SK-N-MC (cell line): ENCODE measurements around the gene CDX2.

ENCODE experiments used
- DNase-seq: peaks from one replicate; pipeline ENCODE4 v3.0.0-alpha.2; 2011; ENCODE audit warnings: low read depth, low spot score
- H3K27ac ChIP-seq: fragments of 200-600 bp; sonication (generic); 2 replicates; pipeline ENCODE4 v1.5.1; 2016; ENCODE audit warnings: mixed run types
- H3K36me3 ChIP-seq: fragments of 200-600 bp; sonication (generic); 2 replicates; pipeline ENCODE4 v1.6.1; 2017; ENCODE audit warnings: antibody characterized with exemption, low read length, mixed read lengths; ENCODE audit not compliant: insufficient read depth
- H3K4me3 ChIP-seq: fragments of 200-600 bp; sonication (generic); 2 replicates; pipeline ENCODE4 v1.5.1; 2016
- H3K9ac ChIP-seq: fragments of 200-600 bp; sonication (generic); 2 replicates; pipeline ENCODE4 v1.8.0; 2017; ENCODE audit warnings: mixed run types, mixed read lengths; ENCODE audit not compliant: insufficient read length
- H3K9me3 ChIP-seq: fragments of 200-600 bp; sonication (generic); 2 replicates; pipeline ENCODE4 v1.6.1; 2017; ENCODE audit warnings: low read depth, mild to moderate bottlenecking, antibody characterized with exemption, low read length, moderate library complexity, mixed read lengths
- EZH2 ChIP-seq: fragments of 200-600 bp; sonication (generic); IDR thresholded peaks from one replicate; pipeline ENCODE4 v1.6.1; 2017; ENCODE audit warnings: antibody characterized with exemption
- FOXP2 ChIP-seq: optimal IDR thresholded peaks from 2 replicates; pipeline ENCODE3; 2011; ENCODE audit warnings: mild to moderate bottlenecking, moderate library complexity; ENCODE audit not compliant: insufficient read depth; ENCODE audit errors: extremely low read length, control extremely low read depth
- POLR2AphosphoS5 ChIP-seq: IDR thresholded peaks from 2 replicates; pipeline ENCODE4 v1.6.1; 2012; ENCODE audit warnings: mild to moderate bottlenecking, low read depth, low read length, borderline replicate concordance

The CDX2 gene

GRCh38 chr13:27981006-27981708, 12.0 kb upstream of the CDX2 start:
- DNase-seq: no peak
- H3K36me3 ChIP-seq: no peaks in the 10 kb centered on the region
- TF ChIP-seq EZH2 (peak; percentile 5), POLR2AphosphoS5 (no peak), FOXP2 (no peak)
- no peaks in the 10 kb centered on the region for H3K9me3 ChIP-seq
- H3K27ac ChIP-seq: no peak overlapping the region
- no peak overlapping the region for H3K4me3 ChIP-seq
- no peak overlapping the region for H3K9ac ChIP-seq

GRCh38 chr13:27980280-27980998, 11.3 kb upstream of the CDX2 start:
- Histone ChIP-seq H3K36me3 (no peaks in the 10 kb centered on the region), H3K4me3 (no peak overlapping the region), H3K27ac (no peak overlapping the region), H3K9me3 (no peaks in the 10 kb centered on the region), H3K9ac (no peak overlapping the region)
- no peak for DNase-seq
- TF ChIP-seq FOXP2 (no peak), EZH2 (peak; percentile 80), POLR2AphosphoS5 (no peak)

- TF ChIP-seq EZH2: no peak
- no peak for TF ChIP-seq POLR2AphosphoS5
- TF ChIP-seq FOXP2: no peak
- DNase-seq: no peak
- no peak overlapping the region for H3K27ac ChIP-seq
Observed at GRCh38 chr13:27979765-27980279, 10.7 kb upstream of the CDX2 start.

GRCh38 chr13:27979001-27979643, 10.0 kb upstream of the CDX2 start:
- H3K27ac ChIP-seq: no peak overlapping the region
- no peak overlapping the region for H3K4me3 ChIP-seq
- no peak for DNase-seq
- no peaks in the 10 kb centered on the region for H3K9me3 ChIP-seq
- H3K36me3 ChIP-seq: no peaks in the 10 kb centered on the region
- H3K9ac ChIP-seq: no peak overlapping the region
- TF ChIP-seq FOXP2: no peak
- peak; percentile 50 for TF ChIP-seq EZH2

More at GRCh38 chr13:27979765-27980279, 10.7 kb upstream of the CDX2 start:
- H3K4me3 ChIP-seq: no peak overlapping the region
- no peaks in the 10 kb centered on the region for H3K36me3 ChIP-seq
- H3K9me3 ChIP-seq: no peaks in the 10 kb centered on the region
- no peak overlapping the region for H3K9ac ChIP-seq

- DNase-seq: no peak
- Histone ChIP-seq H3K27ac (no peak overlapping the region), H3K36me3 (no peaks in the 10 kb centered on the region), H3K9me3 (no peaks in the 10 kb centered on the region), H3K9ac (no peak overlapping the region), H3K4me3 (no peak overlapping the region)
- TF ChIP-seq FOXP2 (no peak), EZH2 (no peak), POLR2AphosphoS5 (no peak)
Observed at GRCh38 chr13:27978301-27978968, 9.3 kb upstream of the CDX2 start.

- Histone ChIP-seq H3K36me3 (no peaks in the 10 kb centered on the region), H3K4me3 (no peak overlapping the region), H3K27ac (no peak overlapping the region), H3K9ac (no peak overlapping the region), H3K9me3 (no peaks in the 10 kb centered on the region)
- no peak for DNase-seq
- TF ChIP-seq FOXP2: no peak
- TF ChIP-seq EZH2: peak; percentile 62
Observed at GRCh38 chr13:27977476-27978300, 8.6 kb upstream of the CDX2 start.

GRCh38 chr13:27976362-27977091, 7.4 kb upstream of the CDX2 start:
- Histone ChIP-seq H3K27ac (no peak overlapping the region), H3K36me3 (no peaks in the 10 kb centered on the region), H3K9ac (no peak overlapping the region), H3K4me3 (no peak overlapping the region), H3K9me3 (no peaks in the 10 kb centered on the region)
- TF ChIP-seq EZH2: no peak
- TF ChIP-seq FOXP2: no peak
- TF ChIP-seq POLR2AphosphoS5: no peak
- DNase-seq: no peak
